ENCODE data around the gene USP44.

Gene USP44

GRCh38 chr12:95548056-95548538, 3.2 kb downstream of the USP44 start:
- DNase-seq (ENCODE audit: low read depth), result peak; percentile 7

GRCh38 chr12:95547522-95548055, 3.7 kb downstream of the USP44 start:
- no peak for DNase-seq (ENCODE audit: low read depth)

GRCh38 chr12:95546491-95546813, 4.8 kb downstream of the USP44 start:
- DNase-seq (ENCODE audit: low read depth), result no peak

GRCh38 chr12:95545731-95546490, 5.4 kb downstream of the USP44 start:
- DNase-seq (ENCODE audit: low read depth), result no peak

- DNase-seq (ENCODE audit: low read depth), result no peak
Observed at GRCh38 chr12:95545303-95545702, 6.0 kb downstream of the USP44 start.

- DNase-seq (ENCODE audit: low read depth), result no peak
Observed at GRCh38 chr12:95544756-95545155, 6.5 kb downstream of the USP44 start.

- DNase-seq (ENCODE audit: low read depth), result no peak
Observed at GRCh38 chr12:95543305-95543704, 8.0 kb downstream of the USP44 start.

- no peak for DNase-seq (ENCODE audit: low read depth)
Observed at GRCh38 chr12:95541436-95541835, 9.8 kb downstream of the USP44 start.

GRCh38 chr12:95538656-95539055, 12.6 kb downstream of the USP44 start:
- DNase-seq (ENCODE audit: low read depth), result no peak

- no peak for DNase-seq (ENCODE audit: low read depth)
Observed at GRCh38 chr12:95538006-95538405, 13.3 kb downstream of the USP44 start.

- DNase-seq (ENCODE audit: low read depth), result no peak
Observed at GRCh38 chr12:95533985-95534384, 17.3 kb downstream of the USP44 start.

- DNase-seq (ENCODE audit: low read depth), result no peak
Observed at GRCh38 chr12:95532851-95533250, 18.4 kb downstream of the USP44 start.

- no peak for DNase-seq (ENCODE audit: low read depth)
Observed at GRCh38 chr12:95529693-95530225, 21.5 kb downstream of the USP44 start.

- no peak for DNase-seq (ENCODE audit: low read depth)
Observed at GRCh38 chr12:95528431-95528830, 22.8 kb downstream of the USP44 start.

GRCh38 chr12:95522692-95523091, 28.6 kb downstream of the USP44 start:
- DNase-seq (ENCODE audit: low read depth), result no peak

- no peak for DNase-seq (ENCODE audit: low read depth)
Observed at GRCh38 chr12:95520816-95521215, 30.5 kb downstream of the USP44 start.

- no peak for DNase-seq (ENCODE audit: low read depth)
Observed at GRCh38 chr12:95518944-95519343, 32.3 kb downstream of the USP44 start.

- DNase-seq (ENCODE audit: low read depth), result no peak
Observed at GRCh38 chr12:95517246-95517645, 34.0 kb downstream of the USP44 start.

GRCh38 chr12:95516757-95517156, 34.5 kb downstream of the USP44 start:
- no peak for DNase-seq (ENCODE audit: low read depth)

GRCh38 chr12:95515197-95515596, 36.1 kb downstream of the USP44 start:
- DNase-seq (ENCODE audit: low read depth), result no peak

GRCh38 chr12:95513599-95513998, 37.7 kb downstream of the USP44 start:
- DNase-seq (ENCODE audit: low read depth), result no peak

- no peak for DNase-seq (ENCODE audit: low read depth)
Observed at GRCh38 chr12:95511977-95512376, 39.3 kb downstream of the USP44 start.

GRCh38 chr12:95509300-95509699, 42.0 kb downstream of the USP44 start:
- no peak for DNase-seq (ENCODE audit: low read depth)

Data from stimulated activated CD8-positive, alpha-beta memory T cell treated with anti-CD3 and anti-CD28 coated beads, Interleukin-12 subunit alpha, Interleukin-12 subunit beta, amount 100 ng/mL, for 4 hours (primary cell).